Activated T-helper 1 cell treated with Interleukin-2 at 50 U/mL for 16 hours (primary cell): ENCODE measurements around the gene CYP26C1.

Source experiments
- DNase-seq: peaks from one replicate; pipeline ENCODE4 v3.0.0-alpha.2; 2020; ENCODE audit warnings: low read depth

CYP26C1 gene, protein sequence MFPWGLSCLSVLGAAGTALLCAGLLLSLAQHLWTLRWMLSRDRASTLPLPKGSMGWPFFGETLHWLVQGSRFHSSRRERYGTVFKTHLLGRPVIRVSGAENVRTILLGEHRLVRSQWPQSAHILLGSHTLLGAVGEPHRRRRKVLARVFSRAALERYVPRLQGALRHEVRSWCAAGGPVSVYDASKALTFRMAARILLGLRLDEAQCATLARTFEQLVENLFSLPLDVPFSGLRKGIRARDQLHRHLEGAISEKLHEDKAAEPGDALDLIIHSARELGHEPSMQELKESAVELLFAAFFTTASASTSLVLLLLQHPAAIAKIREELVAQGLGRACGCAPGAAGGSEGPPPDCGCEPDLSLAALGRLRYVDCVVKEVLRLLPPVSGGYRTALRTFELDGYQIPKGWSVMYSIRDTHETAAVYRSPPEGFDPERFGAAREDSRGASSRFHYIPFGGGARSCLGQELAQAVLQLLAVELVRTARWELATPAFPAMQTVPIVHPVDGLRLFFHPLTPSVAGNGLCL

DNA sequence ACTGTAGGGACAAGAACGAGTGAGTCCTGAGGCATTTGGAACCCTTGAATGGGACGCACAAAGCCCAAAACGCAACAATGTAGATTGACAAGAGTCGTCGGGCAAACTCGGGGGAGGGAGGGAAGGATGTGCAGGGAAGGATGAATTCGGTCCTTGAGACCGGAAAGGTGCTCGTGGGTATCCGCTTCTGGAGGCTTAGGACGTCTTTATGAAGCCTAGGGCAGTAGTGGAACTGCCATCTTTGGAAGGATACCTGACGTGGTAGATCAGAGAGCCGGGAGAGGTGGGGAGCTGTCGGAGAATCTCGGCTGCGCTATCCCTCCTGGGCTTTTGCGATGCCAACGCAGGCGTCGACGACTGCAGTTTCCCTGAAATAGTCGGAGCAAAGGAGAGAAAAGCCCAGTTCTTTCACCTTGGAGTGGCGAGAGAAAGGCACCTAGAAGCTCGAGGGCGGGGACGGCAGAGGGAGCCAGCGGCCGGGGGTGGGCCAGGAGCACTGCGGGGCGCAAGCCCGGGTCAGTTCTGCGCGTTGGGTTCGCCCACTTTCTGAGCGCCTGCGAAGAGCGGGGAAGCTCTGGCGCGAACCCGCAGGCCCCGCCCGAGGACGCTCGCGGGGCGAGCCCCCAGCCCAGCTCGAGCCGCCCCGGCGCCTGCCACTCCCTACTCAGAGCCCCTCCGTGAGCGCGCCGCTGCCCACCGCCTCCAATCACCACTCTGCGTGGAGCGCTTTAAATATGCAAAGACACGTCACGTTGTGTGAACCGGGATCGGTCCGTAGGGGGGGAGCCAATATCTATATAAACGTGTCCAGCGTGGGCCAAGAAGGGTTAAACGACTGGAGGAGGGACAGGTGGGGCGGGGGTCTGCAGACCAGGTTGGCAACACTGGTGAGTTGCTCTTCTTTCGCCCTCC is at the start of gene CYP26C1:
Gene CYP26C1, plus strand, starts transcription at position 824 of the 912 bp plus-strand sequence. CDS start 466 bp downstream, outside the sequence.
- DNase-seq: no peak

DNA sequence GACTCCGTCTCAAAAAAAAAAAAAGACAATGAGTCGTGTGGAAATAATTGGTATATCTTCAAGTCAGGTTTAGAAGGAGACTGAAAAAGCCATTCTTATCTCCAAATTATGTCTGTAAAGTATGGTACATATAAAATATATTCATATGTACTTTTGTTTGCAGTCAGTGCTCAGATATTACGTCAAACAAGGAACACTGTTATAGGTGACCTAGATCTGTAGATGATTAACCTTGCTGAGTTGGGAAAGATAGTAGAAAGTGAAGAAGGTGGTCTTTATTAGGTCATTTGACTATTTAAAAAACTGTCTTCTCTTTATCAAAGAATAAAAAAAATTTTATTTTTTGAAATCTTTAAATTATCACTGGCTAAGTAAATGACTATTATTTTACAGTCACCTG is 44.9 kb upstream of the CYP26C1 start:
- no peak for DNase-seq

DNA sequence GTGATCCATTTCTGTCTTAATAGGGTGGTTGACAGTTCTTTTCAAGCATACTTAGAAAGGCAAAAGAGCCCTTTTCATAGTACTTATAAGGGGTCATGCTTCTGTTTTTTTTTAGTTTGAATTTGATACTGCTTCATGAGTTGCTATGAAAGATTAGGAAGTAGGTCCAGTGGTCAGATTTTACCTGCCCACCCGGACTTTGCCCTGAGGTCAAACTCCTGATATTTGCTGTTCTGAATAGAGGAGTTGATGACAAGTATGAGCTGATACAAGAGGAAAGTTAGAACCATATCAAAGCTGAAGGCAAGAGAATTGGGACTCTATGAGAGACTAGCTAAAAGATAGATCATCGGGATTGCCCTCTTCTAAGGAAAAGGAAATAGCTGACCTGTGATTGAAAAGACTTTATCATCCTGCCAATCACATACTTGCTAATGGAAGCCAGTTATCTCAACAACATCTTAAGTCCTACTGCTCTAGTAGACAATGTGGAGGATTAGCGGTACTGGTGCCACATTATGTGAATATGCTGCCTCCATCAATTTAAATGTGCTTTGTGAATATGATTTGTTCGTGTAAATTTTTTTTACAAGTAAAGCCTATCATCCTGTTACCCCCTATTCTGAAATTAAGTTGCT is 37.5 kb upstream of the CYP26C1 start:
- no peak for DNase-seq

DNA sequence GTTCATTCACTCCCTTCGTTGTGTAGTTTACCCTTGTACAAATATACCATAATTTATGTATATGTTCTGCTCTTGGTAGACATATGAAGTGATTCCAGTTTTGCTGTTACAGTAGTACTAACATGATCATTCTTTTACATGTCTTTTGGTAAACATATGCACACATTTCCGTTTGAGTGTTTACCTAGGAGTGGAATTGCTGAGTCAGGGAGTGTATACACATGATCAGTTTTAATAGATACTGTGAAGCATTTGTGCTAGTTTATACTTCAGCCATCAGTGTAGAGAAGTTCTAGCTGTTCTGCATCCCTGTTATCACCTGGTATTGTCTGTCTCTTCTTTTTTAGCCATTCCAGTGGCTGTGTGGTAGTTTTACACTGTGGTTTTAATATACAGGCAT is 34.5 kb upstream of the CYP26C1 start:
- DNase-seq: no peak

DNA sequence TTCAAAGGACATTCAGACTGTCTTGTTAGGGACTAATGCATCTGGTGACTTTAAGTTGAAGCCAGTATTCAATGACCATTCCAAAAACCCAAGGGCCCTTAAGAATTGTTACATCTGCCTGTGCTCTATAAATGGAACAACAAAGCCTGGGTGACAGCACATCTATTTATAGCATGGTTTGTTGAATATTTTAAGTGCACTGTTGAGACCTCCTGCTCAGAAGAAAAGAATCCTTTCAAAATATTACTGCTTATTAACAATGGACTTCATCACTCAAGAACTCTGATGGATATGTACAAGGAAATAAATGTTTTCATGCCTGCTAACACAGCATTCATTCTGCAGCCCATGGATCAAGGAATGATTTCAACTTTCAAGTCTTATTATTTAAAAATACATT is 33.1 kb upstream of the CYP26C1 start:
- DNase-seq: no peak

DNA sequence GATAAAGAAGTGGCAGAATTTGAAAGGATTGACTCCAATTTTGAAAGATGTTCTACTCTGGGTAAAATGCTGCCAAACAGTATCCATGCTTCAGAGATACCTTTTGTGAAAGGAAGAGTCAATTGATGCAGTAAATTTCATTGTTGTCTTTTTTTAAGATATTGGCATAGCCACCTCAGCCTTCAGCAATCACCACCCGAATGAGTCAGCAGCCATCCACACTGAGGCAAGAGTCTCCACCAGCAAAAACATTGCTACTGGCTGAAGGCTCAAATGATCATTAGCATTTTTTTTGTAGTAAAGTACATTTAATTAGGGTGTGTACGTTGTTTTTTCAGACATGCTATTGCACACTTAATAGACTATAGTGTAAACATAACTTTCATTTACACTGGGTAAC is 31.7 kb upstream of the CYP26C1 start:
- DNase-seq: no peak

DNA sequence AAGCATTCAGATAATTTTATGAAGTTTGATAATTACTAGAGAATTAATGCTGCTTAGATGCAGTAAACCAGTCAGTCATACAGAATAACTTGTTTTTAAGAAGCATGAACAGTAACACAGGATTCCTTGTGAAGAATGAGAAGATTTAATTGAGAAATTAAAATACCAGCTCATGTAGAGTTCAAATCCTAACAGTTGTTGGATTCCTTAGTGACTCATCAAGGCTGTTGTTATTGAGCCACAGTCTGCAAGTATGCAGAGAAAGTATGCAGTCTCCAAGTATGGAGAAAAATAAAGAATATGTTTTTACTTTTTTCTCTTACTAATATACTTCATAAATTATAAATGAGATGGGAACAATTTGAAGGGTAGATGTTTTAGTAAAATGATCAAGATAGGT is 30.2 kb upstream of the CYP26C1 start:
- no peak for DNase-seq

DNA sequence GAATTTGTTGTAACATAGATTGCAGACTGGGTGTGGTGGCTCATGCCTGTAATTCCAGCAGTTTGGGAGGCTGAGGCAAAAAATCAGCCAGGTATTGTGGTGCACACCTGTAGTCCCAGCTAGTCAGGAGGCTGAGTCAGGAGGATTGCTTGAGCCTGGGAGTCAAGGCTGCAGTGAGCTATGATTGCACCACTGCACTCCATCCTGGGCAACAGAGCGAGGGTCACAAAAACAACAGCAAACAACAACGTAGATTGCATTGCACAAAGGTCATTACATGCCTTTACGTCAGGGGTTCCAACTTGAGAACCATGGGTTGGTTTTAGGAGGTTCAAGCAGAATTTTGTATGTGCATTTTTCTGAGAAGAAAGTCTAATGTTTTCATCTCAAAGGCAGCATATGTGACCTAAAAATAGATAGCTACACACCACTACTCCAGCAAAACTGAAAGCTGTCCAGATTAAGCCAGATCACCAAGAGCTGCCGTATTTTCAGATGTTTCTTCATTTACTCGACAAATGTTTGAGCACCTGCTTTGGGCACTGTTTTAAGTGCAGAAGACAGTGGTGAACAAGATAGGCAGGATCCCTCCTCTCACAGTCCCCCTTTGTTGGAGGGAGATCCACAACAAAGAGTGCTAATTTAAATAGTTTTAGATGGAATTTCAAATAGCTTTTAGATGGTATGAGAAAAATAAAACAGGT is 28.3 kb upstream of the CYP26C1 start:
- no peak for DNase-seq

DNA sequence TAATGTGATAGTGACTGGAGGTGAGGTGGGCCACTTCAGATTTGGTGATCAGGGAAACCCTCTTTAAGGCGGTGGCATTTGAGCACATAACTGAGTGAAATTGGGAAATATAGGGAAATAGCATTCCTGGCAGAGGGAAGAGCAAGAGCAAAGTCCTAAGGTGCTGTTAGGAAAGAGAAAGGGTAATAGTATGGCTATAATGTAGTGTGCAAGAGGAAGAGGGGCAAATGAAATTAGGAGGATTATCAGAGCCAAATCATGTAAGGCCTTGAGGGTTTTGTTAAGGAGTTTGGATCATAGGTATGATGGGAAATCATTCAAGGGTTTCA is 27.8 kb upstream of the CYP26C1 start:
- no peak for DNase-seq

DNA sequence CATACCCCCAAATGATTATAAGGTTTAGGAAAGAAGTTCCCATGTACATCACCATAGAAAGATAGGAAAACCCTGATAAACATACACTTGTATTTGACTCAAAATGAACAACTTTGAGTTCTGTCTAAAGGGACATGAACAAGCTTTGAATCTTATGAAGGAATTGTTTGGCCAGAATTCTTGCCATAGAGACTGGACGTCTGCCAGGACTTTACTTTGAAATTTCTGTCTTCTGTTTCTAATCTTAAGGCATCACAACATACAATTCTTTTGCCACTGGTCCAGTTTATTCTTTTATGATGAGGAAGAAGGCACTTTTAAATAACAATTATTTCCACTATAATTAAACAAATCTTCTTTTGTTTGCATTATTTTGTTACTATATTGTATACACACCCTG is 26.2 kb upstream of the CYP26C1 start:
- DNase-seq: no peak

DNA sequence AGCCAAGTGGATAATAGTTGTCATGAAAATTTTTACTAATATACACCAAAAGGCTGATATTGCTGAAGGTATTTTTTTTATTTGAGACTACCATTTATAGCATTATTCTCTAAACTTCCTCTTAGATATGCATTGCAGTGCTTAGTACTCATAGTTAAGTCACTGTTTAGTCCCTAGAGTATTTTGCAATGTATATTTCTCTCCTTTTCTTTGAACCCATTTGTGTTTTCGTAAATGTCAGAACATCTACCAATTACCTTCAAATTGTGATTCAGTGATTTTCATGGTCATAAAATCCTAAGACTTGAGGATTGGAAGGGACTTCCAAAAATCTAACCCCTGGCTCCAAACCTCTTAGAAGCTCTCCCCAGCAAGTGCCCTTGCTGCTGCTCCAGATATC is 21.5 kb upstream of the CYP26C1 start:
- DNase-seq: no peak

DNA sequence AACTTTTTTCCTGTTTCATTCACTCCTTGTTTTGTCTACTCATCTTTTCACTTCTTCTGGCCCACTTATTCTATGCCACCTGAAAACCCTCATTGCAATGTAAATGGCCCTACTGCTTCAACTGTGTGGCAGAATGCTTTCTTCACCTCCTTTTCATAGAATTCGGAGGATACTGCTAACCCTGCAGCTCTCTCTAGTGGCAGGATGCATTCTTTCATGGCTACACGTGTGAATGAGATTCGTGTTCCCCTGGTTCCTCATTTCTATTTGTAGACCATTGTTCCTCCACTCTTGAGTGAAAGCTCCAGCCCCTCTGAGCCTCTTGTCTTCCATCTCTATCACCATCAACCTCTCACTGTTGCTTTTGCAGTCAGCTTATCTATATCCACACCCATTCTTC is 20.9 kb upstream of the CYP26C1 start:
- no peak for DNase-seq

DNA sequence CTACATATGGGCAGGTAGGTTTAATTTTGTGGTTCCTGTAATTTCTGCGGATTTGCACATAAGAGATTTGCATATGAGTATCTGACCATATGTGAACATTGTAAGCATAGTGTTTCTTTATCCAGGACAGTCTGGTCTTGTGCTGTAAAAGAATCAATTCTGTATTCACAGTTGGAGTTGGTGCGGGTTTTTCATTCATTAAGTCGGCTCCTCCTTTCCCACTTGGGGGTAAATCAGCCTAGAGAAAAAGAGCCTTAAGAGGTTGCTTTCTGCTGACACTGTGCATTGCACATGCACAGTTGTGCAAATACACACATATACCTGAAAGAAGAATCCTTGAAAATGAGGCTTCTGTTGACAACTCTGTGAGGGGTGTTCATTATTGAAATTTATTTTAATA is 6.1 kb upstream of the CYP26C1 start:
- no peak for DNase-seq

DNA sequence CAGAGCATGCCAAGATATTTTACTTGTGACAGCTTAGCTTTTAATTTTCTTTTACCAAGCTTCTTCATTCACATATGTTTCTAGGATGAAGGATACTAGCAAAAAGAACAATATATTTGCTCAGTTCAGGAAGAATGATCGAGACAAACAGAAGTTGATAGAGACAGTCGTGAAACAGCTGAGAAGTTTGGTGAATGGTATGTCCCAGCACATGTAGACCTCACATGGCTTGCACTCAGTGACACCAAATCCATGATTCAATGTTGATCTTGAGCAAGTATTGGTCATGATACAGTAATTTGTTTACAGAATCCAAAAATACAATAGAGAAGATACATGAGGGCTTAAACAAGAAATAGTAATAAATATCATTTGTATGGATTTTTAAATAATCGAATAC is 2.5 kb upstream of the CYP26C1 start:
- no peak for DNase-seq

DNA sequence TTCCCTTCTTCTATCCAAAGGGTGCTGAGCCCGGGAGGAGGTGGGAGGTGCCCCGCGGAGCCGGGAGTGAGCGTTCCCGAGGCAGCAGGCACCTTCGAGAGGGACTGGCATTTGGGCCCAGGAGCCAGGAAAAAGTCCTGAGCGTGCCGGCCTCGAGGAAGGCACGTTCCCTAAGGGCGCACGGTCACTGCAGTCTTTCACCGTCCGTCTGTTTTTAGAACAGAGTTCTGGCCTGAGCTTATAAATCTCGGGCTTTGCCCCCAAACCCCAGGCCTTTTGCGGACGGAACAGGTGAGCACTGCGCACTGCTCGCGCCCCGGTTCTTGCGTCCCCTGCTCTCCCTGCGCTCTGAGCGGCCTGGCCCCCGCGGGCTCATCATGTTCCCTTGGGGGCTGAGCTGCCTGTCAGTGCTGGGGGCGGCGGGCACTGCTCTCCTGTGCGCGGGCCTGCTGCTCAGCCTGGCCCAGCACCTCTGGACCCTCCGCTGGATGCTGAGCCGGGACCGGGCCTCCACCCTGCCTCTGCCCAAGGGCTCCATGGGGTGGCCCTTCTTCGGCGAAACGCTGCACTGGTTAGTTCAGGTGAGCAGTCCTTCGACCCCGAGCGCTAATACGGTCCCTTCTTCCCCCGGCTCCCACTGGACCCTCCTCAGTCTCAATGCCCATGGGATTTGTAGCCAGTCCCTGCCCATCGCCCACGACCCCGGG is 442 bp downstream of the CYP26C1 start:
- no peak for DNase-seq

DNA sequence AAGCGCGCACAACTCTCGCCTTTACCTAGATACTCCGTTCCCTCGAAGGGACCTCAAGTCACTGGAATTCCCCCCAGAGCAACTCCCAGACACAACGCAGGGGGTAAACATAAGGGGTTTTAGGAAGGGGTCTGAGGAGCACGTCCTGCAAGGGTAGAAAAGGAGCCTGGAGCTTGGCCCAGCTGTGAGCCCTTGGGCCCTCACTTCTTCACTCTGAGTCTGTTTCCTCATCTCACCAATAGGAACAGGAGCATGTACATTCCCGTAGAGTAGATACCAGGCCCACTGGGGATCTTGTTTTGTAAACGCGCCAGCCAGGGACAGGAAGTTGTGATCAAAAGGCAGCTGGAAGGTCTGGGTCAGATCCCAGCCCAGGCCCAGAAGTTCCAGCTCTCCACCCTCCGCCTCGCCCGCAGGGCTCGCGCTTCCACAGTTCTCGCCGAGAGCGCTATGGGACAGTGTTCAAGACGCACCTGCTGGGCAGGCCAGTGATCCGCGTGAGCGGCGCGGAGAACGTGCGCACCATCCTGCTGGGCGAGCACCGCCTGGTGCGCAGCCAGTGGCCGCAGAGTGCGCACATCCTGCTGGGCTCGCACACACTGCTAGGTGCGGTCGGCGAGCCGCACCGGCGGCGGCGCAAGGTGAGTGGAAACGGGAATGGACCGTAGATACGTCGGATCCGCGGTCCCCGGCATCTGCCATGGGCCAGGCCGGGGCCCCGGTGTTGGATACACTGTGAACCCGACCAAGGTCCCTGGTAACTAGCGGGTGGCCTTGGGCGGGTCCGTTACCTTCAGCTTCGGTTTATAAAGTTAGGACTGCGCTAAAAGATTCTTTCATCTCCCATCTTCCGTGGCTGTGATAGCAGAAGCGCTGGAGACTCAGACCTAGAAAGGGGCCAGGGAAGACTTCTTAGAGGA is 1.3 kb downstream of the CYP26C1 start:
- DNase-seq: no peak

DNA sequence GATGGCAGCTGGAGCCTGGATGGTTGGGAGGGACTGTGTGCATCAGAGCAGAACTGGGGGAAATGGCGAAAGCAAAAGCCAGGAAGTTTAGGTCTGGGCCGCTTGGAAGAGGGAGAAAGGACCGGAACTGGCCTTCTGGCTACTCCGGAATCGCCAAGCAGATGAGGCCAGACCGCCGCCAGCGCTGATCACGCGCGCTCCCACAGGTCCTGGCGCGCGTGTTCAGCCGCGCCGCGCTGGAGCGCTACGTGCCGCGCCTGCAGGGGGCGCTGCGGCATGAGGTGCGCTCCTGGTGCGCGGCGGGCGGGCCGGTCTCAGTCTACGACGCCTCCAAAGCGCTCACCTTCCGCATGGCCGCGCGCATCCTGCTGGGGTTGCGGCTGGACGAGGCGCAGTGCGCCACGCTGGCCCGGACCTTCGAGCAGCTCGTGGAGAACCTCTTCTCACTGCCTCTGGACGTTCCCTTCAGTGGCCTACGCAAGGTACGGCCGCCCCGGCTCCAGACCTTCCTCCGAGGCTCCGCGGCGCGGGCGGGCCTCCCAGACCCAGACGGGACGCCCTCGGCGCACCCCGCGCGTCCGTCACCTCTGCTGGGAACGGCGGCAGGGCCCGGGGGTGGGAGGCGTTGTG is 2.0 kb downstream of the CYP26C1 start:
- no peak for DNase-seq

DNA sequence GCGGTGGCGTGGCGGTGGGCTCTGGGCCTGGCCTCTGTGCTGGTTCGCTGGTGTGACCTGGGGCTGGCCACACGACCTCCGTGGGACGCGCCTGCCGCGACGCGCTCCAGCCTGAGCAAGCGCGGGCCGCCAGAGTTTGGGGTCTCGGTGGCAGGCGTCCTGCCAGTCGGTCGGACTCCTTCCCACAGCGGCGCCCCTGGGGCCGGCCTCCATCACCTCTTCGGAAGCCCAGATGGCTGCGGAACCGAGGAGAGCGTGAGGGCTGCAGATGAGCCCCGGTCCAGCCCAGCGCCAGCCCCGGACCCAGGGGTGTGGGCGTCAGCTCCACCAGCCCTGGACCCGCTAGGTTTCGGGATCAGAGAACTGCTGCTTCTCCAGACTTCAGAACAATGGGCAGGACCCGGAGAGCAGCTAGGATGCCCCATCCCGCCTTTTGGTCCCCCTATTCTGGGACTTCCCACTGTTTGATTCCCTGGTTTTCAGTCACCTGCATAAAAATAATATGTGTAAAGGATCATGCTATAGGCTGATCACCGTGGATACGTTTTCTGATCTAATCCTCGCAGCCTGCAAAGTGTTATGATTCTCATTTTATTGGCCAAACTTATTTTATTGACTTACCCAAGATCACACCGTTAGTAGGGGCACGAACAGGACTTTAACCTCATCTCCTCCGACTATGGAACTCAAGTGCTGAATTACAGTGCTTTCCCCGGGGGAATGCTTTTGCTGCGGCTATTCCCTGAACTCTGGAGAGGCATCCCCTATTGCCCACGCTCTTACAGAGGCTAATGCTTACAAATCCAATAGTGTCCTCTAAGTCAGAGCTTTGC is 2.8 kb downstream of the CYP26C1 start:
- no peak for DNase-seq
